Endodermal cell (in vitro differentiated cells): ENCODE results near the gene MED14. TPM values are rescaled to one million over a fixed set of nuclear protein-coding genes. Genes with fewer than 3 reads are reported as not detected.

ENCODE experiments used
- DNase-seq: peaks from one replicate; pipeline ENCODE4 v3.0.0-alpha.2; 2017
- H3K27ac ChIP-seq: 2 replicates; pipeline ENCODE4 v1.5.1; 2013; ENCODE audit warnings: mild to moderate bottlenecking, low read depth, low read length, moderate library complexity
- H3K27me3 ChIP-seq: 2 replicates; pipeline ENCODE4 v1.6.1; 2013; ENCODE audit warnings: mild to moderate bottlenecking, low read length, moderate library complexity; ENCODE audit not compliant: insufficient read depth, control insufficient read depth, poor library complexity, severe bottlenecking
- H3K36me3 ChIP-seq: 2 replicates; pipeline ENCODE4 v1.7.0; 2013; ENCODE audit warnings: mild to moderate bottlenecking, low read length, moderate library complexity; ENCODE audit not compliant: control insufficient read depth, insufficient read depth
- H3K4me1 ChIP-seq: one replicate; pipeline ENCODE4 v1.7.0; 2013; ENCODE audit warnings: low read length; ENCODE audit not compliant: control insufficient read depth, insufficient read depth
- H3K4me3 ChIP-seq: 2 replicates; pipeline ENCODE4 v1.5.1; 2013; ENCODE audit warnings: mild to moderate bottlenecking, low read length, moderate library complexity
- H3K9ac ChIP-seq: 2 replicates; pipeline ENCODE4 v1.6.1; 2013; ENCODE audit warnings: mild to moderate bottlenecking, low read length, moderate library complexity; ENCODE audit not compliant: poor library complexity, severe bottlenecking; ENCODE audit errors: extremely low read depth
- H3K9me3 ChIP-seq: 2 replicates; pipeline ENCODE4 v1.6.1; 2013; ENCODE audit warnings: mild to moderate bottlenecking, low read length, moderate library complexity; ENCODE audit not compliant: control insufficient read depth
- H3K27ac Mint-ChIP-seq: 2 replicates; pipeline ENCODE4 v1.8.0; 2020; ENCODE audit warnings: mixed read lengths
- H3K27me3 Mint-ChIP-seq: 2 replicates; pipeline ENCODE4 v1.8.0; 2021; ENCODE audit warnings: mild to moderate bottlenecking, mixed read lengths; ENCODE audit not compliant: insufficient read depth
- H3K36me3 Mint-ChIP-seq: 2 replicates; pipeline ENCODE4 v1.8.0; 2020; ENCODE audit warnings: low read depth, mixed read lengths
- H3K4me1 Mint-ChIP-seq: 2 replicates; pipeline ENCODE4 v1.8.0; 2020; ENCODE audit warnings: mixed read lengths
- H3K4me3 Mint-ChIP-seq: 2 replicates; pipeline ENCODE4 v1.8.0; 2020; ENCODE audit warnings: mild to moderate bottlenecking, moderate library complexity, mixed read lengths
- H3K9me3 Mint-ChIP-seq: 2 replicates; pipeline ENCODE4 v1.8.0; 2020; ENCODE audit warnings: mild to moderate bottlenecking, mixed read lengths
- CTCF ChIP-seq: fragments of 200-600 bp; sonication (generic); conservative IDR thresholded peaks from 2 replicates; pipeline ENCODE4 v1.5.0; 2021; ENCODE audit warnings: antibody characterized with exemption, mild to moderate bottlenecking
- WGBS, 2 experiments: methylation state at CpG; one replicate each; pipeline versions ENCODE4 v1.1.5 to v1.1.7; 2013; ENCODE audit warnings: missing lambda C conversion rate in 2 of 2, mixed read lengths in 1 of 2; ENCODE audit not compliant: insufficient coverage in 1 of 2, insufficient read length in 1 of 2; 5-methylcytosine and 5-hydroxymethylcytosine counted together
- total RNA-seq, 2 donors: library from RNA; stranded (reverse); fragmentation: NEBNext Ultra II Directional in 1 of 2; extraction: Animal tissue kit (Norgen Biotek cat#: 25700) in 1 of 2; gene quantifications; 2 replicates in 1 of 2; 3 replicates in 1 of 2; pipeline ENCODE4 v1.2.1, GENCODE V29; 2021

The MED14 gene
- total RNA-seq, 2 donors from 2014 or later, result 50.4 to 53.4 TPM

- Mint-ChIP-seq H3K27me3 (no peaks in the 10 kb centered on the region), H3K4me1 (no peaks in the 10 kb centered on the region), H3K27ac (no peak overlapping the region), H3K9me3 (peaks cover 25% of the 10 kb centered on the region), H3K36me3 (no peaks in the 10 kb centered on the region), H3K4me3 (no peak overlapping the region)
- no peaks in the 10 kb centered on the region for H3K27me3 ChIP-seq
- no peak for DNase-seq
- no peak overlapping the region for H3K27ac ChIP-seq
- H3K4me3 ChIP-seq, result no peak overlapping the region
- no peak for TF ChIP-seq CTCF
- no peaks in the 10 kb centered on the region for H3K4me1 ChIP-seq
- 80 to 93% methylated on average over 1 to 6 of the region's 6 CpGs for WGBS, 2 experiments
- no peak overlapping the region for H3K9ac ChIP-seq
- H3K9me3 ChIP-seq, result no peaks in the 10 kb centered on the region
- H3K36me3 ChIP-seq, result no peaks in the 10 kb centered on the region
Measured at GRCh38 chrX:40746521-40746920, 11.2 kb upstream of the MED14 start.

GRCh38 chrX:40736170-40736505 lies 796 bp upstream of the MED14 start:
- no peaks in the 10 kb centered on the region for H3K27me3 Mint-ChIP-seq
- H3K27ac Mint-ChIP-seq, result peak overlapping the region; percentile 96
- DNase-seq, result no peak
- peak overlapping the region; percentile 81 for H3K4me3 Mint-ChIP-seq
- 5% methylated on average over 13 of the region's 17 CpGs; no CpG with 5 or more reads in 1 of the 2 experiments for WGBS, 2 experiments
- no peak for TF ChIP-seq CTCF
- no peaks in the 10 kb centered on the region for H3K27me3 ChIP-seq
- H3K4me3 ChIP-seq, result peak overlapping the region; percentile 92
- no peaks in the 10 kb centered on the region for H3K4me1 ChIP-seq
- H3K27ac ChIP-seq, result peak overlapping the region; percentile 91
- peaks cover 18% of the 10 kb centered on the region for H3K9me3 Mint-ChIP-seq
- H3K9me3 ChIP-seq, result no peaks in the 10 kb centered on the region
- H3K4me1 Mint-ChIP-seq, result peaks cover 19% of the 10 kb centered on the region
- no peaks in the 10 kb centered on the region for H3K36me3 ChIP-seq
- peak overlapping the region; percentile 71 for H3K9ac ChIP-seq
- peaks cover 3% of the 10 kb centered on the region for H3K36me3 Mint-ChIP-seq

GRCh38 chrX:40734971-40735324 lies 394 bp downstream of the MED14 start:
- WGBS, 2 experiments, result 0% methylated on average over 20 of the region's 20 CpGs; no CpG with 5 or more reads in 1 of the 2 experiments
- Mint-ChIP-seq H3K4me1 (peaks cover 25% of the 10 kb centered on the region), H3K36me3 (peaks cover 3% of the 10 kb centered on the region), H3K9me3 (peaks cover 16% of the 10 kb centered on the region), H3K27ac (peak overlapping the region; percentile 82), H3K27me3 (no peaks in the 10 kb centered on the region), H3K4me3 (peak overlapping the region; percentile 81)
- no peaks in the 10 kb centered on the region for H3K9me3 ChIP-seq
- no peaks in the 10 kb centered on the region for H3K4me1 ChIP-seq
- no peak for DNase-seq
- no peak for TF ChIP-seq CTCF
- peak overlapping the region; percentile 91 for H3K27ac ChIP-seq
- H3K36me3 ChIP-seq, result no peaks in the 10 kb centered on the region
- H3K27me3 ChIP-seq, result no peaks in the 10 kb centered on the region
- H3K9ac ChIP-seq, result peak overlapping the region; percentile 71
- H3K4me3 ChIP-seq, result peak overlapping the region; percentile 92
